B cell (primary cell): ENCODE results near the gene CLCN2. TPM values are rescaled to one million over a fixed set of nuclear protein-coding genes. Genes with fewer than 3 reads are reported as not detected.

Experiments
- ATAC-seq: fragments of 200-7000 bp; cut with Tn5 transposase; one replicate; pipeline ENCODE4 v1.10.0; 2021; ENCODE audit warnings: low read depth, mild to moderate bottlenecking, moderate number of reproducible peaks, moderate library complexity
- CTCF ChIA-PET: fragments of 350-600 bp; sonication (Branson Sonifier 250); formaldehyde crosslinking; loops from one replicate; lab custom pipeline; 2021; ENCODE audit warnings: antibody characterized with exemption, inconsistent platforms; lab: Charles Lee
- POLR2A ChIA-PET: fragments of 350-600 bp; sonication (Branson Sonifier 250); formaldehyde crosslinking; loops from one replicate; lab custom pipeline; 2021; ENCODE audit warnings: antibody characterized with exemption; lab: Charles Lee
- DNase-seq: peaks from one replicate; pipeline ENCODE4 v3.0.0; 2013
- H2AFZ ChIP-seq: 2 replicates; pipeline ENCODE4 v1.6.1; 2012; ENCODE audit warnings: mild to moderate bottlenecking, low read depth, low read length; ENCODE audit not compliant: insufficient read depth, poor library complexity, severe bottlenecking
- H3K27ac ChIP-seq, 2 donors: 1 replicate in 1 of 2; 2 replicates in 1 of 2; pipeline ENCODE4 v1.5.1; 2012 to 2013; ENCODE audit warnings: low read length in 2 of 2, mild to moderate bottlenecking in 2 of 2, moderate library complexity in 1 of 2
- H3K27me3 ChIP-seq, 4 experiments: fragments of 200-600 bp in 1 of 4; sonication (generic) in 1 of 4; replicated peaks in 1 of 4; 1 replicate in 2 of 4; 2 replicates in 2 of 4; pipeline versions ENCODE4 v1.6.1 to v1.7.0; 2013 to 2016; ENCODE audit warnings: low read length in 3 of 4, mild to moderate bottlenecking in 2 of 4, mixed read lengths in 1 of 4, moderate library complexity in 1 of 4; ENCODE audit not compliant: insufficient read depth in 4 of 4, control insufficient read depth in 3 of 4; ENCODE audit errors: control extremely low read depth in 1 of 4
- H3K36me3 ChIP-seq, 2 experiments: replicated peaks in 1 of 2; 1 replicate in 1 of 2; 2 replicates in 1 of 2; pipeline versions ENCODE4 v1.6.1 to v1.7.1; 2013; ENCODE audit warnings: low read length in 1 of 2; ENCODE audit not compliant: insufficient read depth in 2 of 2, control insufficient read depth in 1 of 2; ENCODE audit errors: control extremely low read depth in 1 of 2, extremely low read depth in 1 of 2
- H3K4me1 ChIP-seq, 2 donors: fragments of 200-600 bp in 1 of 2; sonication (generic) in 1 of 2; 1 replicate in 1 of 2; 2 replicates in 1 of 2; pipeline versions ENCODE4 v1.5.1 to v1.6.1; 2013 to 2017; ENCODE audit warnings: low read length in 2 of 2; ENCODE audit not compliant: control insufficient read depth in 2 of 2, insufficient read depth in 2 of 2
- H3K4me2 ChIP-seq: replicated peaks from 2 replicates; pipeline ENCODE3; 2012; ENCODE audit warnings: mild to moderate bottlenecking, low read depth, low read length; ENCODE audit not compliant: poor library complexity, severe bottlenecking
- H3K4me3 ChIP-seq, 5 experiments: fragments of 200-600 bp in 1 of 5; sonication (generic) in 1 of 5; 1 replicate in 3 of 5; 2 replicates in 2 of 5; pipeline versions ENCODE4 v1.5.1 to v1.7.0; 2011 to 2016; ENCODE audit warnings: low read length in 4 of 5, mild to moderate bottlenecking in 4 of 5, low read depth in 2 of 5, control low read depth in 1 of 5, moderate library complexity in 1 of 5; ENCODE audit not compliant: insufficient read depth in 1 of 5; ENCODE audit errors: control extremely low read depth in 1 of 5, extremely low read depth in 1 of 5
- H3K79me2 ChIP-seq: fragments of 200-600 bp; sonication (generic); one replicate; pipeline ENCODE4 v1.6.0; 2016; ENCODE audit warnings: low read length; ENCODE audit not compliant: control insufficient read depth, insufficient read depth
- H3K9ac ChIP-seq: fragments of 200-600 bp; sonication (generic); 2 replicates; pipeline ENCODE4 v1.6.1; 2017; ENCODE audit warnings: mild to moderate bottlenecking, low read length, moderate library complexity
- H3K9me3 ChIP-seq, 3 donors: one replicate each; pipeline versions ENCODE4 v1.6.1 to v1.7.1; 2013; ENCODE audit warnings: low read length in 2 of 3; ENCODE audit not compliant: control insufficient read depth in 2 of 3, insufficient read depth in 1 of 3; ENCODE audit errors: control extremely low read depth in 1 of 3
- H4K20me1 ChIP-seq: 2 replicates; pipeline ENCODE4 v1.6.0; 2012; ENCODE audit warnings: mild to moderate bottlenecking, low read length; ENCODE audit not compliant: insufficient read depth, control insufficient read depth, poor library complexity, severe bottlenecking
- H3K27ac Mint-ChIP-seq: one replicate; pipeline ENCODE4 v1.8.0; 2021; ENCODE audit warnings: mixed read lengths
- H3K27me3 Mint-ChIP-seq: one replicate; pipeline ENCODE4 v1.8.0; 2021; ENCODE audit warnings: mixed read lengths
- H3K4me1 Mint-ChIP-seq: one replicate; pipeline ENCODE4 v1.8.0; 2021; ENCODE audit warnings: mixed read lengths
- H3K4me3 Mint-ChIP-seq: one replicate; pipeline ENCODE4 v1.8.0; 2021; ENCODE audit warnings: mixed read lengths
- H3K9me3 Mint-ChIP-seq: one replicate; pipeline ENCODE4 v1.8.0; 2022; ENCODE audit warnings: mixed read lengths; ENCODE audit not compliant: insufficient read depth
- EZH2 ChIP-seq: IDR thresholded peaks from 2 replicates; pipeline ENCODE4 v1.6.1; 2012; ENCODE audit warnings: borderline replicate concordance, low read depth, mild to moderate bottlenecking, moderate library complexity, low read length; ENCODE audit not compliant: insufficient read depth, poor library complexity, severe bottlenecking
- WGBS: methylation state at CpG from one replicate; pipeline ENCODE4 v1.1.5; 2013; ENCODE audit warnings: missing lambda C conversion rate; ENCODE audit not compliant: insufficient coverage; 5-methylcytosine and 5-hydroxymethylcytosine counted together
- intact Hi-C: fragments of 100-400 bp; cut with micrococcal nuclease; formaldehyde crosslinking; loops from one replicate; pipeline ENCODE4 v1.10.0; 2022
- polyA plus RNA-seq: library from polyadenylated mRNA; depleted of rRNA; stranded (reverse); fragments of >200 nt; gene quantifications from 2 replicates; pipeline ENCODE4 v1.2.3, GENCODE V29; 2012
- total RNA-seq, 2 donors: library from RNA; stranded (reverse); fragments of 120-200 nt in 1 of 2; gene quantifications; 1 replicate in 1 of 2; 2 replicates in 1 of 2; pipeline versions ENCODE4 v1.2.3 to v1.2.4, GENCODE V29; 2013 to 2022
- TF ChIP-seq, protein P1 (sequence below): fragments of 200-600 bp; IDR thresholded peaks from one replicate; pipeline ENCODE4 v1.8.0; 2022; ENCODE audit warnings: antibody characterized with exemption, mild to moderate bottlenecking

Gene CLCN2
- total and polyA plus RNA-seq, 2 donors (not counting 1 experiment from before 2014, with no cell fraction given) = 6.1 to 8.1 TPM

- Histone ChIP-seq H3K4me2 (peak within 1 kb of the TSS; percentile 99), H3K4me1 (peaks cover 12 to 17% of the 10 kb centered on the region in 2 donors), H3K27ac (peak within 1 kb of the TSS; percentile 65 to 82), H3K36me3 (peaks cover 3 to 35% of the 10 kb centered on the region in 2 experiments), H2AFZ (peak within 1 kb of the TSS; percentile 100), H3K4me3 (peak within 1 kb of the TSS; percentile 63 to 92 (median 79)), H3K9me3 (no peaks in the 10 kb centered on the region), H3K79me2 (peaks cover 32% of the 10 kb centered on the region), H4K20me1 (peaks cover 22% of the 10 kb centered on the region), H3K27me3 (peaks cover 0 to 2% (median 0%) of the 10 kb centered on the region in 4 experiments), H3K9ac (peak within 1 kb of the TSS; percentile 89)
- no peak for TF ChIP-seq EZH2
- TF ChIP-seq, protein P1, sequence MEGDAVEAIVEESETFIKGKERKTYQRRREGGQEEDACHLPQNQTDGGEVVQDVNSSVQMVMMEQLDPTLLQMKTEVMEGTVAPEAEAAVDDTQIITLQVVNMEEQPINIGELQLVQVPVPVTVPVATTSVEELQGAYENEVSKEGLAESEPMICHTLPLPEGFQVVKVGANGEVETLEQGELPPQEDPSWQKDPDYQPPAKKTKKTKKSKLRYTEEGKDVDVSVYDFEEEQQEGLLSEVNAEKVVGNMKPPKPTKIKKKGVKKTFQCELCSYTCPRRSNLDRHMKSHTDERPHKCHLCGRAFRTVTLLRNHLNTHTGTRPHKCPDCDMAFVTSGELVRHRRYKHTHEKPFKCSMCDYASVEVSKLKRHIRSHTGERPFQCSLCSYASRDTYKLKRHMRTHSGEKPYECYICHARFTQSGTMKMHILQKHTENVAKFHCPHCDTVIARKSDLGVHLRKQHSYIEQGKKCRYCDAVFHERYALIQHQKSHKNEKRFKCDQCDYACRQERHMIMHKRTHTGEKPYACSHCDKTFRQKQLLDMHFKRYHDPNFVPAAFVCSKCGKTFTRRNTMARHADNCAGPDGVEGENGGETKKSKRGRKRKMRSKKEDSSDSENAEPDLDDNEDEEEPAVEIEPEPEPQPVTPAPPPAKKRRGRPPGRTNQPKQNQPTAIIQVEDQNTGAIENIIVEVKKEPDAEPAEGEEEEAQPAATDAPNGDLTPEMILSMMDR = no peak
- H3K4me3 Mint-ChIP-seq = peak within 1 kb of the TSS; percentile 95
- ATAC-seq = peak; percentile 95
- H3K27me3 Mint-ChIP-seq = peaks cover 6% of the 10 kb centered on the region
- ChIA-PET POLR2A (interaction anchor here (1.0 kb wide), 1 partner anchor 63 kb away, joined by 4 read pairs; no protein-coding TSS in a partner anchor), CTCF (interaction anchor here (0.6 to 0.8 kb wide), 2 partner anchors 64 to 185 kb away, joined by 3 read pairs; no protein-coding TSS in a partner anchor)
- WGBS = under 1% methylated on average over 75 of the region's 78 CpGs
- peaks cover 22% of the 10 kb centered on the region for H3K4me1 Mint-ChIP-seq
- H3K27ac Mint-ChIP-seq = peak within 1 kb of the TSS; percentile 91
- DNase-seq = peak; percentile 96
- intact Hi-C loops = loop anchor here (1.0 to 5.0 kb wide), 12 partner anchors 15 to 602 kb away; partner anchors contain the start of genes ABCC5, ABCF3, AP2M1 and EEF1AKMT4
- no peaks in the 10 kb centered on the region for H3K9me3 Mint-ChIP-seq
Observed at GRCh38 chr3:184298759-184299487, 62.5 kb downstream of the CLCN2 start, which contains the start of gene PSMD2. PSMD2 (plus strand) TSS chr3:184299241; CDS start chr3:184299267, 26 bp downstream.

DNA sequence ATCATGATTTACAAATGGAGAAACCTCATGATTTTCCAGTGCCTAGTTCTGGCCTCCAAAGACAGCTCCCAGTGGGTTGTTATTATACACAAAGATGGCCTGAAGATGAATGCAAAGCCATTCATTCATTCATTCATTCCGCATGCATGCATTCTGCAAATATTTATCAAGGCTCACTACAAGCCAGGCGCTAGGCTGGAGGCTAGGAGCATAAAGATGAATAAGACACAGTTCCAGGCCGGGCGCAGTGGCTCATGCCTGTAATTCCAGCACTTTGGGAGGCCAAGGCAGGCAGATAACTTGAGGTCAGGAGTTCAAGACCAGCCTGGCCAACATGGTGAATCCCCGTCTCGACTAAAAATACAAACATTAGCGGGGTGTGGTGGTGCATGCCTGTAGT is 64.8 kb downstream of the CLCN2 start:
- Mint-ChIP-seq H3K27me3 (peaks cover 9% of the 10 kb centered on the region), H3K27ac (peak overlapping the region; percentile 20), H3K4me3 (no peak overlapping the region), H3K4me1 (peaks cover 22% of the 10 kb centered on the region), H3K9me3 (no peaks in the 10 kb centered on the region)
- Histone ChIP-seq H3K27ac (no peak overlapping the region), H2AFZ (no peak overlapping the region), H3K27me3 (peaks cover 0 to 6% (median 0%) of the 10 kb centered on the region in 4 experiments), H3K4me1 (peaks cover 12 to 17% of the 10 kb centered on the region in 2 donors), H3K36me3 (peaks cover 0 to 12% of the 10 kb centered on the region in 2 experiments), H3K9ac (no peak overlapping the region), H4K20me1 (peaks cover 7% of the 10 kb centered on the region), H3K4me3 (no peak overlapping the region), H3K4me2 (no peak overlapping the region), H3K79me2 (peaks cover 27% of the 10 kb centered on the region), H3K9me3 (no peaks in the 10 kb centered on the region)
- CTCF ChIA-PET = no interaction called here
- DNase-seq (no peak), ATAC-seq (no peak)
- POLR2A ChIA-PET = no interaction called here
- TF ChIP-seq, protein P1 = no peak
- 100% methylated on average over 5 of the region's 7 CpGs for whole genome bisulfite sequencing
- intact Hi-C loops = loop anchor here (5.0 kb wide), 2 partner anchors 279 to 599 kb away; partner anchors contain the start of genes ABCC5 and YEATS2
